Prostate gland (tissue), 2 donors: ENCODE data around the gene KSR2.

Experiments used
- POLR2AphosphoS5 ChIP-seq: sonication (generic); formaldehyde crosslinking; IDR thresholded peaks from one replicate; pipeline ENCODE4 v1.6.1; 2017; ENCODE audit warnings: antibody characterized with exemption
- TF ChIP-seq, protein P1 (sequence below), 4 experiments: fragments of 200-600 bp in 2 of 4; fragments of 450-650 bp in 2 of 4; sonication (generic) in 2 of 4; IDR thresholded peaks; 1 replicate in 3 of 4; 2 replicates in 1 of 4; pipeline ENCODE4 v1.5.1; 2016 to 2019; ENCODE audit warnings: antibody characterized with exemption in 4 of 4, mild to moderate bottlenecking in 2 of 4, moderate library complexity in 2 of 4

DNA sequence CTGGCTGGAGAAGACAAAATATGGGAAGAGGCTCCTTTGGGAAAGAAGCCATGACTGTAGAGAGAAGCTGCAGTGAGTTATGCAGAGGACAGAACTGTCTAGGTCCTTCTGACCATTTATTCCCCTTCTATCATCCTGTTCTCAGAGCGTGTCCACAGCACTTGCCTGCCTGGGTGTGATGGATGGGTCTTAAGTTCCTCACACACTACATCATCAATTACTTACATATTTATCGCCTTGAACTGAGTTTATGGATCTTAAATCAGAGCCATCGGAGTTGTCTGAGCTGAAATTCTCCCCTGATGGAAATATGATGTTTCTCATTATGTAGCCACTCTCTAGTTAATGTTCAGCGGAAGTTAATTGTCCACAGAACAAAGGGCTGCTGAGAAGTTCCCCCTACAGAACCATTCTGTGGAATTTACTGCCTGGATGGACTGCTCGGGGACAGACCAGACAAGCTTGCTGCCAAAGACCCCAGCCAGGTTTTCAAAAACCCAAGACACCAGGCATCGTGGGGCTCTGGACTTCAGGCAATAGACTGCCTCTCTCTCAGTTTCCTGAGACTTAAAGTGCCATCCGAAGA, 374.9 kb downstream of the KSR2 start:
- TF ChIP-seq, protein P1, sequence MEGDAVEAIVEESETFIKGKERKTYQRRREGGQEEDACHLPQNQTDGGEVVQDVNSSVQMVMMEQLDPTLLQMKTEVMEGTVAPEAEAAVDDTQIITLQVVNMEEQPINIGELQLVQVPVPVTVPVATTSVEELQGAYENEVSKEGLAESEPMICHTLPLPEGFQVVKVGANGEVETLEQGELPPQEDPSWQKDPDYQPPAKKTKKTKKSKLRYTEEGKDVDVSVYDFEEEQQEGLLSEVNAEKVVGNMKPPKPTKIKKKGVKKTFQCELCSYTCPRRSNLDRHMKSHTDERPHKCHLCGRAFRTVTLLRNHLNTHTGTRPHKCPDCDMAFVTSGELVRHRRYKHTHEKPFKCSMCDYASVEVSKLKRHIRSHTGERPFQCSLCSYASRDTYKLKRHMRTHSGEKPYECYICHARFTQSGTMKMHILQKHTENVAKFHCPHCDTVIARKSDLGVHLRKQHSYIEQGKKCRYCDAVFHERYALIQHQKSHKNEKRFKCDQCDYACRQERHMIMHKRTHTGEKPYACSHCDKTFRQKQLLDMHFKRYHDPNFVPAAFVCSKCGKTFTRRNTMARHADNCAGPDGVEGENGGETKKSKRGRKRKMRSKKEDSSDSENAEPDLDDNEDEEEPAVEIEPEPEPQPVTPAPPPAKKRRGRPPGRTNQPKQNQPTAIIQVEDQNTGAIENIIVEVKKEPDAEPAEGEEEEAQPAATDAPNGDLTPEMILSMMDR (IDR thresholded peaks at IDR 0.05) = no peak
- TF ChIP-seq POLR2AphosphoS5 = no peak
